Measurements from ENCODE around the gene GCLC. TPM values are rescaled to one million over a fixed set of nuclear protein-coding genes. Genes with fewer than 3 reads are reported as not detected.

Gene GCLC
- total and polyA plus RNA-seq, 9 of the 15 experiments (the other 6 are each of a cell fraction or from before 2014, with no cell fraction given) = 3.9 to 20.0 (median 9.4) TPM

GRCh38 chr6:53544470-53545308 is at the start of gene GCLC (continued):
- TF ChIP-seq ATF6 (CRISPR knock-in tag; IDR thresholded peaks at IDR 0.05) (no peak), GABPB1 (CRISPR knock-in tag; IDR thresholded peaks at IDR 0.05) (peak; percentile 74), RBM14 (IDR thresholded peaks at IDR 0.05; ENCODE audit: borderline replicate concordance, insufficient read depth, low read depth, low read length) (no peak), RAD51 (IDR thresholded peaks at IDR 0.05; ENCODE audit: borderline replicate concordance, low read depth) (no peak), ZBTB9 (CRISPR knock-in tag; IDR thresholded peaks at IDR 0.05) (no peak; the same call in 1 of the 2 replicates), SMARCE1 (IDR thresholded peaks at IDR 0.05) (no peak), SREBF2 (CRISPR knock-in tag; IDR thresholded peaks at IDR 0.05) (no peak), TBL1XR1 (IDR thresholded peaks at IDR 0.05; ENCODE audit: low read length in 2 of 2) (peak; percentile 40 to 64; a peak in 2 of 4 replicates), THRAP3 (IDR thresholded peaks at IDR 0.05; ENCODE audit: borderline replicate concordance) (no peak), ZNF121 (CRISPR knock-in tag; conservative IDR thresholded peaks at IDR 0.05) (no peak), HNRNPLL (IDR thresholded peaks at IDR 0.05; ENCODE audit: low read depth, low read length, poor library complexity, severe bottlenecking) (peak; percentile 94), PTBP1 (IDR thresholded peaks at IDR 0.05; ENCODE audit: low read depth, low read length) (0 out of 2 replicates have a peak, but pooled peaks have one; percentile 29), ZBTB2 (IDR thresholded peaks at IDR 0.05) (peak; percentile 37; the same call in 1 of the 2 replicates), ZZZ3 (IDR thresholded peaks at IDR 0.05) (no peak), ZNF184 (CRISPR knock-in tag; IDR thresholded peaks at IDR 0.05) (no peak), ZNF280B (CRISPR knock-in tag; IDR thresholded peaks at IDR 0.05) (no peak), SRF (CRISPR knock-in tag; IDR thresholded peaks at IDR 0.05) (no peak; a peak in 1 of 4 replicates), ZC3H8 (IDR thresholded peaks at IDR 0.05) (no peak), CBFB (CRISPR knock-in tag; IDR thresholded peaks at IDR 0.05) (no peak), ZFP36 (IDR thresholded peaks at IDR 0.05; ENCODE audit: low read depth, low read length, partially characterized antibody) (peak; percentile 19), CHD2 (IDR thresholded peaks at IDR 0.05; ENCODE audit: low read depth, low read length) (peak; percentile 75), SIRT6 (IDR thresholded peaks at IDR 0.05; ENCODE audit: low read depth, low read length) (no peak), POLR2B (IDR thresholded peaks at IDR 0.05; ENCODE audit: low read depth, partially characterized antibody) (peak; percentile 42)

Measured in K562 (cell line).